SH-SY5Y (cell line): ENCODE measurements around the gene NUCB1.

ENCODE experiments used
- GATA2 ChIP-seq: IDR thresholded peaks from 2 replicates; pipeline ENCODE4 v1.6.1; 2011; ENCODE audit warnings: mild to moderate bottlenecking, low read depth, low read length
- GATA3 ChIP-seq: IDR thresholded peaks from 2 replicates; pipeline ENCODE4 v1.6.1; 2011; ENCODE audit warnings: low read depth, mild to moderate bottlenecking, low read length, moderate library complexity

DNA sequence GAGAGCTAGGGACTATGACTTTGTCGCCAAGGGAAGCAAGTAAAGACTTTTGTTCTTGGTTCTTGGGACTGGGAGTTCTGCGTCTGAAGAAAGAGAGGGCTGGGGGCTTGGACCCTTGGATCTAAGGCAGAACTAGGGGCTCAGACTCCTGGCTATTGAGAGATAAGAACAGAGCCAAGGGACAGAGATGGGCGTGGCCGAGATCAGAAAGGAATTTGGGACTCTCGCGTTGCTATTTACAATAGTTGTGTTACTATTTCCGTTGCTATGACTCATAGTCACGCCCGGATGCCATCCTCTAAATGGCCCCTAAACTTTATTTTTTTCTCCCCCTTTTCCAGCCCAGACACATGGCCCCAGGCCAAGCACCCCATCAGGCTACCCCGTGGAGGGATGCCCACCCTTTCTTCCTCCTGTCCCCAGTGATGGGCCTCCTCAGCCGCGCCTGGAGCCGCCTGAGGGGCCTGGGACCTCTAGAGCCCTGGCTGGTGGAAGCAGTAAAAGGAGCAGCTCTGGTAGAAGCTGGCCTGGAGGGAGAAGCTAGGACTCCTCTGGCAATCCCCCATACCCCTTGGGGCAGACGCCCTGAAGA lies 27.1 kb upstream of the NUCB1 start:
- TF ChIP-seq GATA3 (no peak), GATA2 (no peak)
